Esophagus (tissue), 2 donors: ENCODE data around the gene UHMK1. TPM values are rescaled to one million over a fixed set of nuclear protein-coding genes. Genes with fewer than 3 reads are reported as not detected.

ENCODE experiments used
- H3K27ac ChIP-seq, 2 donors: one replicate each; pipeline ENCODE4 v1.5.1; 2013; ENCODE audit warnings: low read depth in 2 of 2, mild to moderate bottlenecking in 2 of 2, inconsistent platforms in 1 of 2, low read length in 1 of 2, moderate library complexity in 1 of 2
- H3K27me3 ChIP-seq, 2 donors: one replicate each; pipeline ENCODE4 v1.6.1; 2013; ENCODE audit warnings: low read length in 2 of 2, control low read depth in 1 of 2, mild to moderate bottlenecking in 1 of 2; ENCODE audit not compliant: insufficient read depth in 2 of 2, control insufficient read depth in 1 of 2
- H3K36me3 ChIP-seq, 2 donors: one replicate each; pipeline ENCODE4 v1.6.1; 2013; ENCODE audit warnings: low read length in 1 of 2; ENCODE audit not compliant: control insufficient read depth in 2 of 2, insufficient read depth in 2 of 2
- H3K4me1 ChIP-seq, 2 donors: one replicate each; pipeline ENCODE4 v1.6.1; 2013; ENCODE audit warnings: low read length in 1 of 2; ENCODE audit not compliant: control insufficient read depth in 2 of 2, insufficient read depth in 2 of 2
- H3K4me3 ChIP-seq, 2 donors: one replicate each; pipeline ENCODE4 v1.5.1; 2013; ENCODE audit warnings: low read length in 2 of 2, mild to moderate bottlenecking in 2 of 2, low read depth in 1 of 2, moderate library complexity in 1 of 2
- H3K9me3 ChIP-seq, 2 donors: one replicate each; pipeline ENCODE4 v1.6.1; 2013; ENCODE audit warnings: mild to moderate bottlenecking in 2 of 2, low read depth in 1 of 2, low read length in 1 of 2, moderate library complexity in 1 of 2; ENCODE audit not compliant: control insufficient read depth in 2 of 2, insufficient read depth in 1 of 2
- WGBS, 2 donors: extraction: QIAGEN DNeasy Blood & Tissue Kit; methylation state at CpG; one replicate each; pipeline ENCODE4 v1.1.7; 2013; 5-methylcytosine and 5-hydroxymethylcytosine counted together
- polyA plus RNA-seq, 2 donors: library from polyadenylated mRNA; stranded (reverse); fragments of 200-250 nt; gene quantifications; one replicate each; pipeline ENCODE4 v1.2.3, GENCODE V29; 2013
- donor health status: healthy with polysubstance abuse.
- donor health status: Bipolar disorder and iron deficiency.

Gene UHMK1
- polyA plus RNA-seq, 2 donors, result 6.9 to 7.4 TPM

DNA sequence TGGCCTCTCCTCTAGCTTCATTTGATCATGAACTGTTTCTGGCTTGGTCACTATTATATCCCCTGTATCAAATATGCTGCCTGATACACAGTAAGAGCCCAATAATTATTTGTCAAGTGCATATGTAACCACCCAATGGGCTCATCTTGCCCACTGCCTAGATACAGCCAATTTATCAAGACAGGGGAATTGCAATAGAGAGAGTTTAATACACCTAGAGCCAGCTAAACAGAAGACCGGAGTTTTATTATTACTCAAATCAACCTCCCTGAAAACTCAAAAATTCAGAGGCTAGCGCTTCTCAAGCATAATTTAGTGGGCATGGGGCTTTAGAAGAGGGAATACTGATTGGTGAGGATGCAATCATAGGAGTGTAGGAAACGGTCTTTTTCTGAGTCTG lies 45.6 kb downstream of the UHMK1 start:
- no peaks in the 10 kb centered on the region for H3K9me3 ChIP-seq
- H3K27me3 ChIP-seq, result no peaks in the 10 kb centered on the region
- no peaks in the 10 kb centered on the region for H3K4me1 ChIP-seq
- no peak overlapping the region for H3K4me3 ChIP-seq
- H3K36me3 ChIP-seq, result no peaks in the 10 kb centered on the region
- no peak overlapping the region for H3K27ac ChIP-seq
- 96% methylated on average over 3 of the region's 3 CpGs for WGBS, 2 donors

DNA sequence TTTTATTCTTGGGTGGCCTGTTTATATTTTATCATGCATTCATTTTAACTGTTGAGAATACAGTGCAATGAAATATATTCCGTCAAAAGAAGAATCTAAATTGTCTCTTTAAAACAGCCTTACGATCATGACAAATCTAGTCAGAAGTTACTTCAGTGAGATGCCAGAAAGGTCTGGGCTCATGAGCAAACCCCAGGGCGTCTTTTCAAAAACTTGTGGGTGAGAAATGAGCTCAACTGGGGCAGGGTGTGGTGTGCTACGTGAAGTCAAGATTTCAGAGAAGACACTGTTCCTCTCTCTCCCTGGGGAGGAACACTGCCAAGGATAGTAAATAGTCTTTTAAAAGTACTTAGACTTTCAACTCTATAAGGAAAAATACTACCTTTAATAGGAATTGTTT lies 50.6 kb downstream of the UHMK1 start:
- Histone ChIP-seq H3K27ac (peak overlapping the region in 1 of 2 donors; percentile 25), H3K27me3 (no peaks in the 10 kb centered on the region), H3K9me3 (no peaks in the 10 kb centered on the region), H3K4me1 (no peaks in the 10 kb centered on the region), H3K36me3 (no peaks in the 10 kb centered on the region), H3K4me3 (no peak overlapping the region)
- 30 to 47% methylated on average over 4 of the region's 4 CpGs for WGBS, 2 donors

DNA sequence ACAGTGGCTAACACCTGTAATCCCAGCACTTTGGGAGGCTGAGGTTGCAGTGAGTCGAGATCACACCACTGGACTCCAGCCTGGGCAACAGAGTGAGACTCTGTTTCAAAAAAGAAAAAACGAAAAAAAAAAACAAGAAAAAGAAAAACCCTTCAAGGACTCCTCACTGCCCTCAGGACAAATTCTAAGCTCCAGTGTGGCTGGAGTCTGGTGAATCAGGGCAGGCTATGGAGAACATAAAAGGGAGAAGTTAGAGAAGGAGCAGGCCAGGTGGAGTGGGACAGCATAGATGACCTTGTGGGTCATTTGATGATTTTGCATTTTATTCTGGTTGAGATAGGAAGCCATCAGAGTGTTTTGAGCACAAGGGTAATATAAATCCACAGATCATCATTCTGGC lies 51.4 kb downstream of the UHMK1 start:
- 34 to 73% methylated on average over 2 of the region's 2 CpGs for WGBS, 2 donors
- Histone ChIP-seq H3K4me3 (no peak overlapping the region), H3K36me3 (no peaks in the 10 kb centered on the region), H3K27ac (no peak overlapping the region), H3K4me1 (no peaks in the 10 kb centered on the region), H3K9me3 (no peaks in the 10 kb centered on the region), H3K27me3 (no peaks in the 10 kb centered on the region)

DNA sequence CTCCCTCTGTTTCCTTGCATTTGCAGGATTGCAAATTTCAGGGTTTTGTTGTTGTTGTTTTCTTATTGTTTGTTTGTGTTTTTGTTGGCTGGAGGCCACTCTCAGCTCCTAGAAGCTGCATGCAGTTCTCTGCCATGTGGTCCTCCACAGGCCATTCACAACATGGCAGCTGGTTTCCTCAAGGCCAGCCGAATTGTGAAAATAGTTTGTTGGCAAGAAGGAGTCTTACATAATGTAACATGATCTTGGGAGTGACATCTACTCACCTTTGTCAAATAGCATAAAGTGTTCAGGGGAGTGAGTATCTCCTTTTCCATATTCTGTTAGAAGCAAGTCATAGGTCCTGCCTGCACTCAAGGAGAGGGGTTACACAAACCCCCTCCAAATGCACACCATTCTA lies 53.3 kb downstream of the UHMK1 start:
- H3K4me1 ChIP-seq, result no peaks in the 10 kb centered on the region
- no peak overlapping the region for H3K27ac ChIP-seq
- 53 to 68% methylated on average over 1 of the region's 1 CpG for WGBS, 2 donors
- no peaks in the 10 kb centered on the region for H3K9me3 ChIP-seq
- H3K36me3 ChIP-seq, result no peaks in the 10 kb centered on the region
- no peak overlapping the region for H3K4me3 ChIP-seq
- H3K27me3 ChIP-seq, result no peaks in the 10 kb centered on the region

DNA sequence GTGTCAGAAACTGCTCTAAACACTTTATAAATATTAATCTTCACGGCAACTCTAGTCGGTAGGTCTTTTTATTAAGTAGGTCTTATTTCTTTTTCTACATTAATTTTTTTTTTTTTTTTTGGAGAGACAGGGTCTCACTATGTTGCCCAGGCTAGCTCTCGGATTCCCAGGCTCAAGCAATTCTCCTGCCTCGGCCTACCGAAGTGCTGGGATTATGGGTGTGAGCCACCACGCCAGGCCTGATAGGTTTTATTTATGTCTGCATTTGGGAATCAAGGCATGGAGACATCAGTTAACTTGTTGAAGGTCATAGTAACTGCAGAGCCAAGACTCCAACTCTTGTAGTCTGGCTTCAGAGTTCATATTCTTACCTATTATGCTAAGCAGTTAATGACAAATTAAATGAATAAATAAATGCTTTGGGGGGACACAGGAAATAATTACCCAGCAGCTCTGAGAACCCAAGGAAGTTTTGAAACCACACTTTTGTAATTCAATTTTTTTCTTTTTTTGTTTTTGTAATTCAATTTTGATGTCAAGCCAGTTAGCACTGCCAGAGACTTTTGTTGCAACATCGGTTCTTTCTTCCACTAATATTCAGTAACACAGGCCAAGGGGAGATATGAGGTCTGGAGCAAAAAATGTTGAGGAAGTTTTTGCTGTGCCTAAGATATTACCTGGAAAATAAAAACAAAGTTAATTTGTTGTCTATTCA lies 54.5 kb downstream of the UHMK1 start:
- H3K27ac ChIP-seq, result peak overlapping the region; percentile 30 to 32
- WGBS, 2 donors, result 76 to 79% methylated on average over 7 of the region's 7 CpGs

DNA sequence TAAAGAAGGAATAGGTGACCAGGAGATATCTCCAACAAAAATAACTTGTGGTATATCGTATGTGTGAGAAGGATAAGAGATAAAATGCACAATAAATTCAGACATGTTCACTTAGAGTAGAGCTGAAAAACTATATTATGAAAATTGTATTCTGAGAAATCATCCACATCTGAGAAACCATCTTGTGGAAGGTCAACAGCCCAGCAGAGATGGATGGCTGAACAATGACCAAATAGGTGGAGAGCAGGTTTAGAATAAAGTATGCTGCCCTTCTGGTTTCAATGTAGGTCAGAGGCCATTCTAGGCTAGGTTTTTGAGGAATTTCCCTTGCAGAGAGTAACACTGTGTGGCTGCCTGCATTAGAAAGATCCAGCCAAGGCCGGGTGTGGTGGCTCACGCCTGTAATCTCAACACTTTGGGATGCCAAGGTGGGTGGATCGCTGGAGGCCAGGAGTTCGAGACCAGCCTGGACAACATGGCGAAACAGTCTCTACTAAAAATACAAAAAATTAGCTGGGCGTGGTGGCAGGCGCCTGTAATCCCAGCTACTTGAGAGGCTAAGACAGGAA lies 55.1 kb downstream of the UHMK1 start:
- Histone ChIP-seq H3K36me3 (no peaks in the 10 kb centered on the region), H3K4me3 (no peak overlapping the region), H3K27me3 (no peaks in the 10 kb centered on the region), H3K4me1 (no peaks in the 10 kb centered on the region), H3K27ac (peak overlapping the region; percentile 1 to 47), H3K9me3 (no peaks in the 10 kb centered on the region)
- 83 to 90% methylated on average over 8 of the region's 8 CpGs for WGBS, 2 donors

More for the DNA sequence above, 54.5 kb downstream of the UHMK1 start:
- no peak overlapping the region for H3K4me3 ChIP-seq
- H3K4me1 ChIP-seq, result no peaks in the 10 kb centered on the region
- H3K36me3 ChIP-seq, result no peaks in the 10 kb centered on the region
- no peaks in the 10 kb centered on the region for H3K9me3 ChIP-seq
- H3K27me3 ChIP-seq, result no peaks in the 10 kb centered on the region

DNA sequence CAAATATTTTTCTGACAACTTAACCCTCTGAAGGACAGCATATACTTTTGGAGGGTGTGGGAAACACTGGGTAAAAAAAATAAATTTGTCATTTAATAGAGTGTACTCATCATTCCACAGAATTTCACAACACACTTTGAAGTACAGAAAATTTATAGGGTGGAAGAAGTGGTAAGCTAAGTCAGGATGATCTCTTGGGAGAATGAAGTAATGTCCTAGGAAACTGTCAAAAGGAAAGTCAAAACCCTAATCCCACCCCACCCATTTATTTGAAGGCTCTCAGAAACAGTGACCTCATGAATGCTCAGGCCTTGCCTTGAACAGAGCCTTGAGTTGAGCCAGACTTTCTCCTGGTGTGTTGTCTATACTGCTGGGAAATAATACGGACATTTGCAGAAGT lies 56.6 kb downstream of the UHMK1 start:
- no peak overlapping the region for H3K27ac ChIP-seq
- WGBS, 2 donors, result 91 to 94% methylated on average over 1 of the region's 1 CpG
- H3K4me3 ChIP-seq, result no peak overlapping the region
- H3K27me3 ChIP-seq, result no peaks in the 10 kb centered on the region
- no peaks in the 10 kb centered on the region for H3K4me1 ChIP-seq
- H3K9me3 ChIP-seq, result no peaks in the 10 kb centered on the region
- H3K36me3 ChIP-seq, result no peaks in the 10 kb centered on the region

DNA sequence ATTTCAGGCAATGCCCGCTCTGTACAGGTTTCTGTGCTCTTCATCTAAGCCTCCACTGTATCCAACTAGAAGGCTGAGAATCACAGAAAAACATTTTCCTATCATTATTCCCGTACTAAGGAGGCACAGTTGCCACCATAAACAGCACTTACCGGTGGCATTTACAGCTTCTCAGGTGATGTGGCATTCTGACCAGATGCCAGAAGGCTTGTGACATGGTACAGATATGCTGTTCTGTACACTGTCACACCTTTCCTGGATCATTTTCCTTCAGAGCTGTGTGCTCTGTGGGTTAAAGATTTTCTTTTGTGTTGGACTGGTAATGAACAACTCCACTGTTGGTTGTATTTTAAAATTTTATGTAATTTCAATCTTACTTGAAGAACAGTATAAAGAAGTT lies 59.9 kb downstream of the UHMK1 start:
- H3K27ac ChIP-seq, result no peak overlapping the region
- H3K4me1 ChIP-seq, result no peaks in the 10 kb centered on the region
- no peak overlapping the region for H3K4me3 ChIP-seq
- no peaks in the 10 kb centered on the region for H3K9me3 ChIP-seq
- H3K27me3 ChIP-seq, result no peaks in the 10 kb centered on the region
- 85 to 92% methylated on average over 3 of the region's 3 CpGs for WGBS, 2 donors
- no peaks in the 10 kb centered on the region for H3K36me3 ChIP-seq

DNA sequence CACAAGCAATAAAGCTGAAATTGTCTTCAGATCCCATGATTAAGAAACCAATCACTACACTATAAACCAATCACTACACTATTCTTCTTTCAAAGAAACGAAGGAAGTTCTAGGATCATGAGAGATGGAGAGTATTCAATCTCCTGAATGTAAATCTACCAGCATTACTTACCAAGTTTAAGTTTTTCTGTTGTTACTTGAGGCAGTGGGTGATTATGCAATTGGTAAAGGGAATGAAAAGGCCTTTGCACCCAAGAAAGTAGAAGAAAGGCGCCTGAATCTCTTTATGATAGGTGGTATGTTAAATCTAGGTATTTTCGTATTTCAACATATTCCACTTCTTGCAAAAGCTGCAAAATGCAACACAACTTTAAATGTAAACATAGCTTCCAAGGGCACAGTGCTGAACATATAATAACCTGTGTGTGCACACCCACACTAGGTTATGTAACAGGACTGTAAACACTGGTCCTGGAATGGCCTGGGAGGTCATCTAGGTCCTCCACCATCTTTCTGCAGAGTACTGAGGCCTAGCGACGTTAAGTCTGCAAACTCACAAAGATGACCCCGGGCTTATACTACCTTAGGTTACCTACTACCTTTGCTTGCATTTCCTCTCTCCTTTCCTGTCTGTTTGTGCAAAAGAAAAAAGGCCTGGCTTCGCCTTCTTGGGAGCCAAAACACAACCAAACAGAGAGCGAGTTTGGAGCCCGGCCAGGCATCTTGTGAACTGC lies 62.9 kb downstream of the UHMK1 start:
- peak overlapping the region; percentile 98 for H3K27ac ChIP-seq
- peak overlapping the region; percentile 82 to 97 for H3K4me3 ChIP-seq
- H3K36me3 ChIP-seq, result no peaks in the 10 kb centered on the region
- no peaks in the 10 kb centered on the region for H3K9me3 ChIP-seq
- 34 to 38% methylated on average over 9 of the region's 9 CpGs for WGBS, 2 donors
- no peaks in the 10 kb centered on the region for H3K27me3 ChIP-seq
- H3K4me1 ChIP-seq, result no peaks in the 10 kb centered on the region
